Fibroblast of mammary gland (primary cell): ENCODE measurements around the gene USH1C.

Source experiments
- DNase-seq: peaks from one replicate; pipeline ENCODE4 v3.0.0-alpha.2; 2010; ENCODE audit warnings: low read depth
- H3K4me3 ChIP-seq: 2 replicates; pipeline ENCODE4 v1.5.1; 2011; ENCODE audit warnings: low read depth, mild to moderate bottlenecking, low read length, moderate library complexity; ENCODE audit not compliant: control insufficient read depth
- CTCF ChIP-seq: conservative IDR thresholded peaks from 2 replicates; pipeline ENCODE4 v1.5.1; 2011; ENCODE audit warnings: low read depth, low read length, inconsistent platforms; ENCODE audit not compliant: control insufficient read depth, insufficient read depth

The USH1C gene

GRCh38 chr11:17541330-17541885, 2.8 kb downstream of the USH1C start:
- no peak for TF ChIP-seq CTCF
- no peak for DNase-seq
- no peak overlapping the region for H3K4me3 ChIP-seq

GRCh38 chr11:17540807-17541206, 3.4 kb downstream of the USH1C start:
- H3K4me3 ChIP-seq, result no peak overlapping the region
- DNase-seq, result no peak
- TF ChIP-seq CTCF, result no peak

- H3K4me3 ChIP-seq, result no peak overlapping the region
- TF ChIP-seq CTCF, result no peak
Measured at GRCh38 chr11:17538731-17539130, 5.5 kb downstream of the USH1C start.

GRCh38 chr11:17538054-17538453, 6.2 kb downstream of the USH1C start:
- no peak for DNase-seq
- no peak for TF ChIP-seq CTCF
- no peak overlapping the region for H3K4me3 ChIP-seq

More at GRCh38 chr11:17538731-17539130, 5.5 kb downstream of the USH1C start:
- DNase-seq, result no peak

GRCh38 chr11:17537261-17537660, 7.0 kb downstream of the USH1C start:
- no peak for DNase-seq
- no peak overlapping the region for H3K4me3 ChIP-seq
- no peak for TF ChIP-seq CTCF

- TF ChIP-seq CTCF, result no peak
- no peak for DNase-seq
- no peak overlapping the region for H3K4me3 ChIP-seq
Measured at GRCh38 chr11:17535488-17535887, 8.7 kb downstream of the USH1C start.
